Left colon (tissue), 2 donors: ENCODE measurements around the gene EIF4G3. TPM values are rescaled to one million over a fixed set of nuclear protein-coding genes. Genes with fewer than 3 reads are reported as not detected.

ENCODE experiments used
- ATAC-seq: fragments of 200-7000 bp; cut with Tn5 transposase; one replicate; pipeline ENCODE4 v1.9.1; 2020; ENCODE audit warnings: mild to moderate bottlenecking, moderate library complexity
- DNase-seq, 2 donors: peaks; one replicate each; pipeline ENCODE4 v3.0.0-alpha.2; 2020
- intact Hi-C, 2 donors: fragments of 100-400 bp; cut with DNase I in 1 of 2; cut with micrococcal nuclease in 1 of 2; formaldehyde crosslinking; loops; one replicate each; pipeline versions ENCODE4 v1.11.2 to v1.14.0; 2022; cut with DNase I, micrococcal nuclease
- total RNA-seq, 2 donors: library from RNA; stranded (reverse); fragmentation: NEBNext Ultra II Directional; extraction: Animal tissue kit (Norgen Biotek cat#: 25700); gene quantifications; one replicate each; pipeline ENCODE4 v1.2.1, GENCODE V29; 2021
- donor health status: DM: no; HTN: no; CAD: no.
- donor health status: DM: yes; HTN: yes; CAD: no.

EIF4G3 gene
- total RNA-seq, 2 donors from 2014 or later, result 75.1 to 80.0 TPM

- no peak for DNase-seq
- ATAC-seq, result no peak
- intact Hi-C loops, result no loop called here
Measured at GRCh38 chr1:21124846-21125245, 51.9 kb downstream of the EIF4G3 start.

- intact Hi-C loops, result no loop called here
- peak; percentile 78 for ATAC-seq
- DNase-seq, result no peak
Measured at GRCh38 chr1:21123287-21123948, 53.3 kb downstream of the EIF4G3 start.

- intact Hi-C loops, result no loop called here
- no peak for ATAC-seq
Measured at GRCh38 chr1:21121764-21122471, 54.8 kb downstream of the EIF4G3 start.

GRCh38 chr1:21118167-21118566 lies 58.5 kb downstream of the EIF4G3 start:
- peak in 1 of 2 donors; percentile 19 for DNase-seq
- peak; percentile 47 for ATAC-seq
- intact Hi-C loops, result no loop called here

More at GRCh38 chr1:21121764-21122471, 54.8 kb downstream of the EIF4G3 start:
- DNase-seq, result no peak

- intact Hi-C loops, result no loop called here
- DNase-seq, result no peak
- peak; percentile 7 for ATAC-seq
Measured at GRCh38 chr1:21117597-21118001, 59.1 kb downstream of the EIF4G3 start.

- intact Hi-C loops, result no loop called here
- DNase-seq (no peak), ATAC-seq (no peak)
Measured at GRCh38 chr1:21117159-21117558, 59.5 kb downstream of the EIF4G3 start.

- peak; percentile 94 for ATAC-seq
- intact Hi-C loops, result no loop called here
- DNase-seq, result peak in 1 of 2 donors; percentile 62
Measured at GRCh38 chr1:21115098-21115760, 61.5 kb downstream of the EIF4G3 start.

GRCh38 chr1:21114431-21114830 lies 62.3 kb downstream of the EIF4G3 start:
- ATAC-seq (no peak), DNase-seq (no peak)
- intact Hi-C loops, result no loop called here

GRCh38 chr1:21110163-21110562 lies 66.5 kb downstream of the EIF4G3 start:
- ATAC-seq (no peak), DNase-seq (no peak)
- intact Hi-C loops, result no loop called here

- intact Hi-C loops, result no loop called here
- ATAC-seq, result peak; percentile 61
- no peak for DNase-seq
Measured at GRCh38 chr1:21106709-21107108, 70.0 kb downstream of the EIF4G3 start.

GRCh38 chr1:21106238-21106637 lies 70.5 kb downstream of the EIF4G3 start:
- intact Hi-C loops, result no loop called here
- ATAC-seq, result no peak
- DNase-seq, result no peak

- intact Hi-C loops, result no loop called here
- no peak for DNase-seq
- ATAC-seq, result no peak
Measured at GRCh38 chr1:21105807-21106206, 70.9 kb downstream of the EIF4G3 start.

GRCh38 chr1:21104683-21105082 lies 72.0 kb downstream of the EIF4G3 start:
- DNase-seq (no peak), ATAC-seq (no peak)
- intact Hi-C loops, result no loop called here

GRCh38 chr1:21100481-21100921 lies 76.2 kb downstream of the EIF4G3 start:
- intact Hi-C loops, result no loop called here
- DNase-seq, result no peak
- no peak for ATAC-seq

GRCh38 chr1:21099869-21100131 lies 76.9 kb downstream of the EIF4G3 start:
- no peak for DNase-seq
- intact Hi-C loops, result no loop called here

GRCh38 chr1:21099034-21099868 lies 77.4 kb downstream of the EIF4G3 start:
- DNase-seq (no peak), ATAC-seq (no peak)
- intact Hi-C loops, result no loop called here

More at GRCh38 chr1:21099869-21100131, 76.9 kb downstream of the EIF4G3 start:
- no peak for ATAC-seq

GRCh38 chr1:21098186-21098915 lies 78.3 kb downstream of the EIF4G3 start:
- intact Hi-C loops, result no loop called here
- ATAC-seq, result no peak
- DNase-seq, result no peak

GRCh38 chr1:21097729-21098128 lies 79.0 kb downstream of the EIF4G3 start:
- intact Hi-C loops, result no loop called here
- no peak for ATAC-seq
- DNase-seq, result no peak

GRCh38 chr1:21095976-21096375 lies 80.7 kb downstream of the EIF4G3 start:
- no peak for ATAC-seq
- intact Hi-C loops, result no loop called here
- DNase-seq, result no peak
